ENCODE measurements around the gene COIL. TPM values are rescaled to one million over a fixed set of nuclear protein-coding genes. Genes with fewer than 3 reads are reported as not detected.

COIL gene
- total and polyA plus RNA-seq, 2 donors (not counting 3 experiments of a cell fraction or from before 2014, with no cell fraction given), result 4.2 to 20.6 TPM

DNA sequence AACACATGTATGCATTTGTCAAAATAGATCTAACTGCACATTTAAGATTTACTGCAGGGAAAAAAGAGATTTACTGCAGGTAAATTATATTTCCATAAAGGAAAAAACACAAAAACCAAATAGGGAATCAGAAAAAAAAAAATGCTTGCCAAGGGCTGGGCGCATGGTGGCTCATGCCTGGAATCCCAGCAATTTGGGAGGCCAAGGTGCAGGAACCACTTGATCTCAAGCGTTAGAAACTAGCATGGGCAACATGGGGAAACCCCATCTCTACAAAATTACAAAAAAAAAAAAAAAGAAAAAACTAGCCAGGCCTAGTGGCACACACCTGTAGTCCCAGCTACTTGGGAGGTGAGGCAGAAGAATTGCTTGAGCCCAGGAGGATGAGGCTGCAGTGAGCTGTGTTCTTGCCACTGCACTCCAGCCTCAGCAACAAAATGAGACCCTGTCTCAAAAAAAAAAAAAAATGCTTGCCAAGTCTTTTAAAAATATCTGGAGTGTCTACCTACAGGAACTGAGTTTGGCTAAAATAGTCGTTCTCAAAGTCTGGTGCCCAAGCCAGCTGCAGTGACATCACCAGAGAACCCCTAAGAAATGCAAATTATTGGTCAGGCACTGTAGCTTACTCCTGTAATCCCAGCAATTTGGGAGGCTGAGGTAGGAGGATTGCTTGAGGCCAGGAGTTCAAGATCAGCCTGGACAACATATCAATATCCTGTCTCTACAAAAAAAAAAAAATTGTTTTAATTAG, 64.5 kb downstream of the COIL start:
- Histone ChIP-seq H3K36me3 (ENCODE audit: control insufficient read depth in 2 of 2, extremely low read depth in 1 of 2, insufficient read depth in 2 of 2, low read length in 2 of 2) (peaks cover 16 to 54% of the 10 kb centered on the region in 2 experiments), H3K27me3 (ENCODE audit: control insufficient read depth in 2 of 2, insufficient read depth in 2 of 2, low read length in 2 of 2) (no peaks in the 10 kb centered on the region), H3K4me1 (ENCODE audit: control insufficient read depth, extremely low read depth, insufficient read depth, low read length) (peaks cover 13% of the 10 kb centered on the region), H3K4me2 (ENCODE audit: insufficient read depth, low read length) (no peak overlapping the region), H3K9me1 (replicated peaks; ENCODE audit: control insufficient read depth, extremely low read depth, insufficient read depth, low read length) (no peaks in the 10 kb centered on the region), H3K4me3 (replicated peaks in 1 of 3; ENCODE audit: insufficient read depth in 1 of 3, low read depth in 1 of 3, low read length in 3 of 3) (no peak overlapping the region), H3K27ac (ENCODE audit: insufficient read depth, low read depth, low read length) (no peak overlapping the region), H3K79me2 (ENCODE audit: control insufficient read depth, insufficient read depth, low read length) (peaks cover 4% of the 10 kb centered on the region), H3K9ac (replicated peaks; ENCODE audit: extremely low read depth, insufficient read depth, low read length) (no peak overlapping the region), H3K9me3 (replicated peaks; ENCODE audit: control insufficient read depth, insufficient read depth, low read length) (no peaks in the 10 kb centered on the region), H2AFZ (ENCODE audit: low read depth, low read length) (no peak overlapping the region), H4K20me1 (replicated peaks; ENCODE audit: control insufficient read depth, extremely low read depth, insufficient read depth, low read length) (no peaks in the 10 kb centered on the region)
- no peak for DNase-seq (ENCODE audit: low read depth, low spot score)
- ChIA-PET POLR2A (interaction anchor here (0.7 kb wide), 1 partner anchor 1074 kb away, joined by 3 read pairs; no protein-coding TSS in a partner anchor), CTCF (interaction anchor here (0.7 kb wide), 1 partner anchor 43 kb away, joined by 3 read pairs; no protein-coding TSS in a partner anchor)
- TF ChIP-seq GATA2 (IDR thresholded peaks at IDR 0.05; ENCODE audit: insufficient read depth, insufficient read length, low read depth, low read length) (no peak), EZH2 (IDR thresholded peaks at IDR 0.05; ENCODE audit: borderline replicate concordance, low read depth, low read length, severe bottlenecking) (no peak), POLR2A (IDR thresholded peaks at IDR 0.05; ENCODE audit: low read depth, low read length) (no peak)
- TF ChIP-seq, protein P1, sequence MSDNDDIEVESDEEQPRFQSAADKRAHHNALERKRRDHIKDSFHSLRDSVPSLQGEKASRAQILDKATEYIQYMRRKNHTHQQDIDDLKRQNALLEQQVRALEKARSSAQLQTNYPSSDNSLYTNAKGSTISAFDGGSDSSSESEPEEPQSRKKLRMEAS (IDR thresholded peaks at IDR 0.05; ENCODE audit: insufficient read depth, insufficient read length), result no peak
- dilution Hi-C loops (cut with MboI; ENCODE audit: extremely low pct_ligation_motif_present, low sequenced_read_pairs) (no loop called here), intact Hi-C loops (cut with micrococcal nuclease) (no loop called here)
- FAIRE-seq, result no peak
- no TSS peak for BruUV-seq (replicated peaks)

DNA sequence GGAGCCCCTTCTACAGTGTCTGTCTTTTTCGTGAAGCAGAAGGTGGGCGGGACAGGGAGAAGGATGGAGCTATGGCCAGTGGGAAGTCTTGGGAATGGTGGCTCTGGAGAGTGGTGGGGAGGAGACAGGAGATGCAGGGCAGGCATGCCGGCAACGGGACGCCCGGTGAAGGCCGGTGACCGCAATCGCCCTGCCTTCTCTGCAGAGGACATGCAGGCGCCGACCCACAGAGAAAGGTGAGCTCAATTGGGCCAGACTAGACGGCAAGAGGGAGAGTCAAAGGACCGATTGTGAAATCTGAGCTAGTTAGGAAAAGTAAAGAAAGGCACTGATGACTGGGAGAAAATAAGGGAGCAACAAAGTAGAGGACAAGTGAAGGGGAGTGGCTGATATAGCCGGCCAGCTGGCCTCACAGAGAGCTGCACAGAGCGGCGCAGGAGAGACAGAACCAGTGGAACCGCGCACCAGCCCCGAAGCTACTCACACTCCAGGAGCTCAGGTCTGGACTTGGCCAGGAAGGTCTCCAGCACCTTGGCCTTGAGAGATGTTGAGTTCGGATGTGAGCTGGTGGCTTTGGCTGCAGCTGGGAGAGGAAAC, 65.9 kb downstream of the COIL start:
- POLR2A ChIA-PET, result no interaction called here
- Histone ChIP-seq H3K9me1 (replicated peaks; ENCODE audit: control insufficient read depth, extremely low read depth, insufficient read depth, low read length) (no peaks in the 10 kb centered on the region), H3K9ac (replicated peaks; ENCODE audit: extremely low read depth, insufficient read depth, low read length) (no peak overlapping the region), H4K20me1 (replicated peaks; ENCODE audit: control insufficient read depth, extremely low read depth, insufficient read depth, low read length) (no peaks in the 10 kb centered on the region), H3K36me3 (ENCODE audit: control insufficient read depth in 2 of 2, extremely low read depth in 1 of 2, insufficient read depth in 2 of 2, low read length in 2 of 2) (peaks cover 8 to 53% of the 10 kb centered on the region in 2 experiments), H3K27ac (ENCODE audit: insufficient read depth, low read depth, low read length) (no peak overlapping the region), H2AFZ (ENCODE audit: low read depth, low read length) (no peak overlapping the region), H3K79me2 (ENCODE audit: control insufficient read depth, insufficient read depth, low read length) (no peaks in the 10 kb centered on the region), H3K4me3 (replicated peaks in 1 of 3; ENCODE audit: insufficient read depth in 1 of 3, low read depth in 1 of 3, low read length in 3 of 3) (no peak overlapping the region), H3K4me1 (ENCODE audit: control insufficient read depth, extremely low read depth, insufficient read depth, low read length) (peaks cover 12% of the 10 kb centered on the region), H3K9me3 (replicated peaks; ENCODE audit: control insufficient read depth, insufficient read depth, low read length) (no peaks in the 10 kb centered on the region), H3K27me3 (ENCODE audit: control insufficient read depth in 2 of 2, insufficient read depth in 2 of 2, low read length in 2 of 2) (no peaks in the 10 kb centered on the region), H3K4me2 (ENCODE audit: insufficient read depth, low read length) (no peak overlapping the region)
- BruUV-seq (replicated peaks), result no TSS peak
- dilution Hi-C loops (cut with MboI; ENCODE audit: extremely low pct_ligation_motif_present, low sequenced_read_pairs) (no loop called here), intact Hi-C loops (cut with micrococcal nuclease) (no loop called here)
- TF ChIP-seq JUN (IDR thresholded peaks at IDR 0.05; ENCODE audit: borderline replicate concordance, insufficient read depth, insufficient read length, low read depth) (no peak), POLR2A (IDR thresholded peaks at IDR 0.05; ENCODE audit: low read depth, low read length) (no peak), GATA2 (IDR thresholded peaks at IDR 0.05; ENCODE audit: insufficient read depth, insufficient read length, low read depth, low read length) (no peak), POLR2AphosphoS5 (IDR thresholded peaks at IDR 0.05; ENCODE audit: insufficient read depth, low read depth, low read length) (no peak), EZH2 (IDR thresholded peaks at IDR 0.05; ENCODE audit: borderline replicate concordance, low read depth, low read length, severe bottlenecking) (no peak), FOS (IDR thresholded peaks at IDR 0.05; ENCODE audit: borderline replicate concordance, insufficient read depth, low read length) (no peak), MYC (IDR thresholded peaks at IDR 0.05; ENCODE audit: low read depth, low read length) (no peak)
- TF ChIP-seq, protein P1 (IDR thresholded peaks at IDR 0.05; ENCODE audit: insufficient read depth, insufficient read length), result no peak
- TF ChIP-seq, protein P2, sequence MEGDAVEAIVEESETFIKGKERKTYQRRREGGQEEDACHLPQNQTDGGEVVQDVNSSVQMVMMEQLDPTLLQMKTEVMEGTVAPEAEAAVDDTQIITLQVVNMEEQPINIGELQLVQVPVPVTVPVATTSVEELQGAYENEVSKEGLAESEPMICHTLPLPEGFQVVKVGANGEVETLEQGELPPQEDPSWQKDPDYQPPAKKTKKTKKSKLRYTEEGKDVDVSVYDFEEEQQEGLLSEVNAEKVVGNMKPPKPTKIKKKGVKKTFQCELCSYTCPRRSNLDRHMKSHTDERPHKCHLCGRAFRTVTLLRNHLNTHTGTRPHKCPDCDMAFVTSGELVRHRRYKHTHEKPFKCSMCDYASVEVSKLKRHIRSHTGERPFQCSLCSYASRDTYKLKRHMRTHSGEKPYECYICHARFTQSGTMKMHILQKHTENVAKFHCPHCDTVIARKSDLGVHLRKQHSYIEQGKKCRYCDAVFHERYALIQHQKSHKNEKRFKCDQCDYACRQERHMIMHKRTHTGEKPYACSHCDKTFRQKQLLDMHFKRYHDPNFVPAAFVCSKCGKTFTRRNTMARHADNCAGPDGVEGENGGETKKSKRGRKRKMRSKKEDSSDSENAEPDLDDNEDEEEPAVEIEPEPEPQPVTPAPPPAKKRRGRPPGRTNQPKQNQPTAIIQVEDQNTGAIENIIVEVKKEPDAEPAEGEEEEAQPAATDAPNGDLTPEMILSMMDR (IDR thresholded peaks at IDR 0.05; ENCODE audit: extremely low read depth in 1 of 2, insufficient read depth in 1 of 2, low read depth in 1 of 2, low read length in 2 of 2), result no peak
- DNase-seq (ENCODE audit: low read depth, low spot score), result no peak
- CTCF ChIA-PET, result interaction anchor here (1.0 to 2.3 kb wide), 5 partner anchors 11 to 75 kb away, joined by 3 to 9 read pairs (median 3); no protein-coding TSS in a partner anchor
- FAIRE-seq, result no peak
